ENCODE results near the gene PSMB7. TPM values are rescaled to one million over a fixed set of nuclear protein-coding genes. Genes with fewer than 3 reads are reported as not detected.

Gene PSMB7
- total RNA-seq, 4 donors from 2014 or later = 67.6 to 110 (median 90.8) TPM

GRCh38 chr9:124448019-124448418, 32.8 kb upstream of the PSMB7 start:
- no peaks in the 10 kb centered on the region for H3K36me3 ChIP-seq
- H3K4me3 ChIP-seq = no peak overlapping the region
- no peak overlapping the region for H3K27ac ChIP-seq
- H3K9me3 ChIP-seq = no peaks in the 10 kb centered on the region
- no peak for DNase-seq
- no peaks in the 10 kb centered on the region for H3K4me1 ChIP-seq
- H3K27me3 ChIP-seq = peaks cover 0 to 14% of the 10 kb centered on the region in 2 donors
- TF ChIP-seq POLR2A (IDR thresholded peaks at IDR 0.05) = no peak
- TF ChIP-seq CTCF (IDR thresholded peaks at IDR 0.05) = no peak

GRCh38 chr9:124447297-124447661, 32.0 kb upstream of the PSMB7 start:
- Histone ChIP-seq H3K27me3 (peaks cover 0 to 7% of the 10 kb centered on the region in 2 donors), H3K4me3 (no peak overlapping the region), H3K27ac (no peak overlapping the region), H3K4me1 (no peaks in the 10 kb centered on the region), H3K36me3 (no peaks in the 10 kb centered on the region), H3K9me3 (no peaks in the 10 kb centered on the region)
- DNase-seq = no peak
- TF ChIP-seq POLR2A (IDR thresholded peaks at IDR 0.05) = no peak
- TF ChIP-seq CTCF (IDR thresholded peaks at IDR 0.05) = no peak

GRCh38 chr9:124444166-124444565, 28.9 kb upstream of the PSMB7 start:
- H3K27ac ChIP-seq = no peak overlapping the region
- H3K4me3 ChIP-seq = no peak overlapping the region
- no peak for DNase-seq
- no peaks in the 10 kb centered on the region for H3K36me3 ChIP-seq
- no peaks in the 10 kb centered on the region for H3K27me3 ChIP-seq
- TF ChIP-seq CTCF (IDR thresholded peaks at IDR 0.05) (no peak), POLR2A (IDR thresholded peaks at IDR 0.05) (no peak)
- H3K4me1 ChIP-seq = no peaks in the 10 kb centered on the region
- no peaks in the 10 kb centered on the region for H3K9me3 ChIP-seq

GRCh38 chr9:124443625-124444024, 28.4 kb upstream of the PSMB7 start:
- Histone ChIP-seq H3K4me3 (no peak overlapping the region), H3K36me3 (no peaks in the 10 kb centered on the region), H3K9me3 (no peaks in the 10 kb centered on the region), H3K27me3 (no peaks in the 10 kb centered on the region), H3K4me1 (no peaks in the 10 kb centered on the region), H3K27ac (no peak overlapping the region)
- DNase-seq = no peak
- no peak for TF ChIP-seq POLR2A (IDR thresholded peaks at IDR 0.05)
- no peak for TF ChIP-seq CTCF (IDR thresholded peaks at IDR 0.05)

GRCh38 chr9:124442826-124443225, 27.6 kb upstream of the PSMB7 start:
- Histone ChIP-seq H3K27ac (no peak overlapping the region), H3K4me1 (no peaks in the 10 kb centered on the region), H3K9me3 (no peaks in the 10 kb centered on the region), H3K36me3 (no peaks in the 10 kb centered on the region), H3K27me3 (no peaks in the 10 kb centered on the region), H3K4me3 (no peak overlapping the region)
- no peak for DNase-seq
- no peak for TF ChIP-seq CTCF (IDR thresholded peaks at IDR 0.05)
- no peak for TF ChIP-seq POLR2A (IDR thresholded peaks at IDR 0.05)

GRCh38 chr9:124442379-124442778, 27.1 kb upstream of the PSMB7 start:
- H3K4me3 ChIP-seq = no peak overlapping the region
- TF ChIP-seq CTCF (IDR thresholded peaks at IDR 0.05) (no peak), POLR2A (IDR thresholded peaks at IDR 0.05) (no peak)
- H3K27ac ChIP-seq = no peak overlapping the region
- no peaks in the 10 kb centered on the region for H3K36me3 ChIP-seq
- H3K9me3 ChIP-seq = no peaks in the 10 kb centered on the region
- H3K27me3 ChIP-seq = no peaks in the 10 kb centered on the region
- H3K4me1 ChIP-seq = no peaks in the 10 kb centered on the region
- no peak for DNase-seq
